ENCODE results near the gene PRSS22. TPM values are rescaled to one million over a fixed set of nuclear protein-coding genes. Genes with fewer than 3 reads are reported as not detected.

The PRSS22 gene, protein sequence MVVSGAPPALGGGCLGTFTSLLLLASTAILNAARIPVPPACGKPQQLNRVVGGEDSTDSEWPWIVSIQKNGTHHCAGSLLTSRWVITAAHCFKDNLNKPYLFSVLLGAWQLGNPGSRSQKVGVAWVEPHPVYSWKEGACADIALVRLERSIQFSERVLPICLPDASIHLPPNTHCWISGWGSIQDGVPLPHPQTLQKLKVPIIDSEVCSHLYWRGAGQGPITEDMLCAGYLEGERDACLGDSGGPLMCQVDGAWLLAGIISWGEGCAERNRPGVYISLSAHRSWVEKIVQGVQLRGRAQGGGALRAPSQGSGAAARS
- not detected in 2 replicates for total RNA-seq

DNA sequence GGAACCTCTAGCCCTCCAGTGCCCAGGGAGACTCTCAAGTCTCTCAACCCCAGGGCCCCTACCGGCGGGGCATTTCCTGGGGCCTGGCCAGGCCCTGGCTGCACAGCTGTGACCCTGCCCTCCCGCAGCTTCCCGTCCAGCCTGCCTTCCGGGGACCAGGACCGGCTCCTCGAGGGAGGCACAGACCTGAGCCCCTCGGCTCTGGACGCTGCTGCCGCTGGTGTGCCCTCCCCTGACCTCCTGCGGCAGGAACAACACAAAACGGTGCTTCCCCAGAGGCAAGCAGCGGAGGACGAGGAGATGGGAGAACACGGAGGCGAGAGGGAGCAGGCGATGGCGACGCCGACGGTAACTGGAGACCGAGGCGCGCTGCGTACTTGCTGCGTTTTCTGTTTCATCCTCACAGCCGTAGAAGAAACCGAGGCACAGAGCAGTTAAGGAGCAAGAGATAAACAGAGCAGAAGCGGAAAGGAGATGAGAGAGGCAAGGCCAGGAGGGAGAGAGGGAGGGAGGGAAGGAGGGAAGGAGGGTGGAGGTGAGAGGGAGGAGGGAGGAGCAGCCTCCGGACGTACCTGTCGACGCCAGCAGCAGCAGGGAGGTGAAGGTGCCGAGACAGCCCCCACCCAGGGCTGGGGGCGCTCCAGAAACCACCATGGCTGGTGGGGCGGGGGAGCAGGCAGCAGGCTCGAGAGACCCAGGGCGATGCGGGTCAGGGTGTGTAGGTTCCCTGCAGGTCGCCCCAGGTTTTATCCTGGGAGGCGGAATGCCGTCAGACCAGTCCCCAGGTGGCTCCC lies at the start of gene PRSS22:
Gene PRSS22 (minus strand): TSS at position 720 of the 794 bp plus-strand sequence. CDS start 66 bp downstream, at position 654.

DNA sequence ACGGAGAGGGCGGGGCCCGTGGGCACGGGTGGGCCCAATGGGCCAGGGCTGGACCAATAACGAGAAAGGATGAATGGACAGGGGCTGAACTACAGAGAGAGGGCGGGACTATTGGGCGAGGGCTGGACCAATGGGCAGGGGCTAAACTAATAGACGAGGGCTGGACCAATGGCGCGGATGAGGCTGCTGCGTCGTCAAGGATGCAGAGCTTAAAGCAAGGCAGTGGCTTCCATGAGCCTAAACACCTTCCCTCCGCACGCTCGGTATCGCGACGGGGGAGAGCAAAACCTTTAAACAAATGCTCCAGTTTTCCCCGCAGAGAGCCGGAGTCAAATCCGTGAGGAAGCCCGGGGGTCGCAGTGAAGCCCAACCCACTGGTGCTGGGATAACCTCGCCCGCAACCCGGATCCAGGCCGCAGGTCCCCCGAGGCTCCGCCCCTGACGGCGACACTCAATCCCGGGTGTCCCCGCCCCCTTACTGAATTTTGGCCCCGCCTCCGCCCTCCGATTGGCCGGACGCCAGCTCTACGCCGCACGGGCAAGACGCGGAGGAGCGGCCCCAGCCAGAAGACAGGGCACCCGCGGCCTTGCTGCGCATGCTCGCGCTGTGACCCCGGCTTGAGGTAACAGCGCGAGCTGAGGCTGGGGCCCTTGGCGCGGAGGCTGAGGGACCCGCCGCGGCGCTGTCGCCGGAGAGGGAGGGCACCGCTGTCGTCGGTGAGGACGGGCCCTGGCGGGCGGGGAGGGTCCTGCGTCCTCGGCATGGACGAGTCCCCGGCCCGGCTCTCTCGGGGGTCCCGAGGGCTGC lies 24.9 kb upstream of the PRSS22 start, which contains the start of gene FLYWCH2:
Gene FLYWCH2 (plus strand): TSS at position 566 of the 808 bp plus-strand sequence. CDS start 13,235 bp downstream, outside the sequence.

DNA sequence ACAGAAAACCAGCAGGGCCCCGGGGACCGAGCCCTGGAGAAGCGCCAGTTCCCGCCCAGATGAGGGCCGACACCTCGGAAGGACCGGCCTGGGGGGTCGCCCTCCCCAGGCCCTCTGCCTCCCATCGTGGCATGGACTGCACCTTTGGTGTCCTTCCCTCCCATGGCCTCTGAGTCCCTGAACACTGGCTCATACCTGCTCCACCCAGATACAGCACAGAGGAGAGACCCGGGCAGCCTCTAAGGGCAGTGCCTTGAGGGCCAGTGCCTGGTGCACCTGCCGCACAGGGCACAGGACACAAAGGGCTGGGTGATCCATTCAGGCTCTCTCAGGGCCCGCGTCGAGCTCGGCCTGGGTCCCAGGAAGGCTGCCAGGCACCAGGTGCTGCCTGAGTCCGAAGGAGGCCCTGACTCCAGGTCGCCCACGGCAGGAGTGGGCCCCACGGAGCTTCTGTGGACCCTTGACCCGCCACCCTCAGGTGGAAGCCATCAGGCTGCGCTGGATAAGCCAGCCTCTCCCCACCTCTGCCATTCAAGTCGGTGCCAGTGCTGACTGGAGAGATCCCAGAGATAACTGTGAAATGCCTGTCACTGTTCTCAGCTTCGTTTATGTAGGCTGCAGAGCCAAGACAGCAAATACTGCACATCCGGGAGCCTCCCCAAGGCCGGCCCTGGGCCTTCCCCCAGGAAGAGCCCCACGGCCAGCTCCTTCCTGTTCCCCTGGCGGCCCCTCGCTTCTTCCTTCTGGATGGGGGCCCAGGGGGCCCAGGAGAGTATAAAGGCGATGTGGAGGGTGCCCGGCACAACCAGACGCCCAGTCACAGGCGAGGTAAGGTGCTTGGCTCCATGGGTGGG lies 28.2 kb downstream of the PRSS22 start, which contains the start of gene ZG16B:
Gene ZG16B (plus strand): TSS at position 803 of the 854 bp plus-strand sequence. CDS start 139 bp downstream, outside the sequence.

DNA sequence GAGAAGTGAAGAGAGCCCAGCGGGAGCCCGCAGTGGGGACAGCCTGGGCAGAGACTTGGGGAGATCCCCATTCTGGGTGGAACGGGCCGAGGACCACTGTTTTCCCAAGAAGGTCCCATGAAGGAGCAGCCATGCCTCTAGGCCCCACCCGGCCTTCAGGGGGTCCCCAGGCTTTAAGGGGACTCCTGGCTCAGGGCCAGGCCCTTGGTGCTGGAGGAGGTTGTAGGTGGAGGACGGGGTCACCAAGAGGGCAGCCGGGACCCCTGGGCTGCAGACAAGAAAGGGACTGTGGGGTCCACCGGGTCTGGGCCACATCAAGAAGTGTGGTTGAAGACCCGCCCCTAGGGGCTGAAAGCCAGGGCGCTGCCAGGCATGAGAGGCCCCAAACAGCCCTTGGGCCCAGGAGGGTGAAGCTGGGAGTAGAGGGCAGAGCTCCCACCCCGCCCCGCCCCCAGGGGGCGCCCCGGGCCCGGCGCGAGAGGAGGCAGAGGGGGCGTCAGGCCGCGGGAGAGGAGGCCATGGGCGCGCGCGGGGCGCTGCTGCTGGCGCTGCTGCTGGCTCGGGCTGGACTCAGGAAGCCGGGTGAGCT lies 41.1 kb downstream of the PRSS22 start, which contains the start of gene PRSS21:
Gene PRSS21 (plus strand): TSS at position 487 of the 589 bp plus-strand sequence. CDS start 32 bp downstream, at position 519.

Other genes starting within 250 kb of the PRSS22 start
- 20.3 and 25.3 TPM in 2 replicates for gene KCTD5, start 175.6 kb downstream of the PRSS22 start, total RNA-seq
- 0.69 and 0.72 TPM in 2 replicates for gene PRSS27, start 137.9 kb downstream of the PRSS22 start, total RNA-seq
- gene SRRM2, start 105.5 kb downstream of the PRSS22 start, total RNA-seq: 108 and 123 TPM in 2 replicates
- gene ELOB, start 80.9 kb downstream of the PRSS22 start, total RNA-seq: 186 and 207 TPM in 2 replicates
- gene PRSS33, start 70.6 kb downstream of the PRSS22 start, total RNA-seq: not detected in 2 replicates
- not detected in 2 replicates for gene PRSS41, start 59.7 kb downstream of the PRSS22 start, total RNA-seq
- 0.23 TPM in 1 of 2 replicates, not detected in the other for gene PRSS21, start 40.9 kb downstream of the PRSS22 start, total RNA-seq
- gene ZG16B, start 27.9 kb downstream of the PRSS22 start, total RNA-seq: 0.13 TPM in 1 of 2 replicates, not detected in the other
- 42.1 and 44.4 TPM in 2 replicates for gene FLYWCH2, start 25.0 kb upstream of the PRSS22 start, total RNA-seq
- 36.4 and 89.1 TPM in 2 replicates for gene FLYWCH1, start 53.8 kb upstream of the PRSS22 start, total RNA-seq
- gene KREMEN2, start 106.1 kb upstream of the PRSS22 start, total RNA-seq: not detected in 2 replicates
- gene PAQR4, start 111.2 kb upstream of the PRSS22 start, total RNA-seq: 3.3 and 3.4 TPM in 2 replicates
- gene PKMYT1, start 122.3 kb upstream of the PRSS22 start, total RNA-seq: 2.0 and 2.5 TPM in 2 replicates
- gene CLDN9, start 154.8 kb upstream of the PRSS22 start, total RNA-seq: 0.10 TPM in 1 of 2 replicates, not detected in the other
- gene CLDN6, start 160.0 kb upstream of the PRSS22 start, total RNA-seq: 0.13 and 0.46 TPM in 2 replicates
- gene TNFRSF12A, start 162.2 kb upstream of the PRSS22 start, total RNA-seq: 185 and 394 TPM in 2 replicates
- gene HCFC1R1, start 165.8 kb upstream of the PRSS22 start, total RNA-seq: 33.4 and 46.1 TPM in 2 replicates
- gene THOC6, start 165.9 kb upstream of the PRSS22 start, total RNA-seq: 14.1 and 17.3 TPM in 2 replicates
- gene BICDL2, start 178.8 kb upstream of the PRSS22 start, total RNA-seq: 0.40 and 0.46 TPM in 2 replicates
- gene MMP25, start 188.4 kb upstream of the PRSS22 start, total RNA-seq: not detected in 2 replicates
- 4.0 and 6.3 TPM in 2 replicates for gene IL32, start 207.5 kb upstream of the PRSS22 start, total RNA-seq
- not detected in 2 replicates for gene ZSCAN10, start 241.1 kb upstream of the PRSS22 start, total RNA-seq

Data from smooth muscle cell of the pulmonary artery (primary cell).